H9 (cell line): ENCODE measurements around the gene CD151. TPM values are rescaled to one million over a fixed set of nuclear protein-coding genes. Genes with fewer than 3 reads are reported as not detected.

Source experiments
- DNase-seq: peaks from one replicate; pipeline ENCODE4 v3.0.0-alpha.2; 2017
- H2AFZ ChIP-seq: one replicate; pipeline ENCODE4 v1.6.1; 2013; ENCODE audit warnings: mild to moderate bottlenecking, low read length, control low read depth, moderate library complexity
- H2AK5ac ChIP-seq: 2 replicates; pipeline ENCODE4 v1.6.1; 2013; ENCODE audit warnings: low read length, control low read depth, mixed read lengths; ENCODE audit not compliant: insufficient read length
- H2BK120ac ChIP-seq: one replicate; pipeline ENCODE4 v1.6.1; 2013; ENCODE audit warnings: low read depth, mild to moderate bottlenecking, low read length, control low read depth, inconsistent platforms; ENCODE audit not compliant: poor library complexity, severe bottlenecking
- H2BK12ac ChIP-seq: 2 replicates; pipeline ENCODE4 v1.6.1; 2013; ENCODE audit warnings: low read length, control low read depth, mixed read lengths, low read depth; ENCODE audit not compliant: insufficient read length
- H2BK15ac ChIP-seq: 2 replicates; pipeline ENCODE4 v1.6.1; 2013; ENCODE audit warnings: low read depth, low read length, control low read depth
- H2BK20ac ChIP-seq: one replicate; pipeline ENCODE4 v1.6.1; 2013; ENCODE audit warnings: low read depth, mild to moderate bottlenecking, low read length, control low read depth, inconsistent platforms; ENCODE audit not compliant: poor library complexity, severe bottlenecking
- H2BK5ac ChIP-seq: 2 replicates; pipeline ENCODE4 v1.6.1; 2013; ENCODE audit warnings: low read length, control low read depth, mixed read lengths; ENCODE audit not compliant: insufficient read length
- H3K14ac ChIP-seq: 2 replicates; pipeline ENCODE4 v1.6.1; 2013; ENCODE audit warnings: low read length, control low read depth; ENCODE audit not compliant: insufficient read depth
- H3K18ac ChIP-seq: 2 replicates; pipeline ENCODE4 v1.6.1; 2013; ENCODE audit warnings: low read depth, mild to moderate bottlenecking, mixed read lengths, low read length, control low read depth; ENCODE audit not compliant: insufficient read length
- H3K23ac ChIP-seq: 2 replicates; pipeline ENCODE4 v1.6.1; 2013; ENCODE audit warnings: low read length, control low read depth, mixed read lengths, low read depth; ENCODE audit not compliant: insufficient read length
- H3K23me2 ChIP-seq: 2 replicates; pipeline ENCODE4 v1.6.1; 2013; ENCODE audit warnings: low read depth, mild to moderate bottlenecking, mixed read lengths, low read length, control low read depth; ENCODE audit not compliant: insufficient read length, poor library complexity, severe bottlenecking
- H3K27ac ChIP-seq: 2 replicates; pipeline ENCODE4 v1.5.1; 2013; ENCODE audit warnings: low read length, control low read depth, mixed read lengths, low read depth; ENCODE audit not compliant: insufficient read length
- H3K27me3 ChIP-seq: 2 replicates; pipeline ENCODE4 v1.6.1; 2013; ENCODE audit warnings: low read length, control low read depth, inconsistent platforms; ENCODE audit not compliant: insufficient read depth
- H3K4ac ChIP-seq: 2 replicates; pipeline ENCODE4 v1.6.1; 2013; ENCODE audit warnings: low read depth, mild to moderate bottlenecking, control low read depth, inconsistent platforms, low read length, moderate library complexity
- H3K4me1 ChIP-seq: 2 replicates; pipeline ENCODE4 v1.6.1; 2013; ENCODE audit warnings: low read length, control low read depth, inconsistent platforms; ENCODE audit not compliant: insufficient read depth
- H3K4me2 ChIP-seq: 2 replicates; pipeline ENCODE4 v1.6.1; 2013; ENCODE audit warnings: low read length, control low read depth, mixed read lengths; ENCODE audit not compliant: insufficient read length, insufficient read depth
- H3K56ac ChIP-seq: 2 replicates; pipeline ENCODE4 v1.6.1; 2013; ENCODE audit warnings: low read depth, mild to moderate bottlenecking, mixed read lengths, low read length, control low read depth; ENCODE audit not compliant: insufficient read length
- H3K79me1 ChIP-seq: 2 replicates; pipeline ENCODE4 v1.6.1; 2013; ENCODE audit warnings: low read depth, mild to moderate bottlenecking, moderate library complexity, low read length, control low read depth, inconsistent platforms; ENCODE audit not compliant: insufficient read depth, poor library complexity, severe bottlenecking
- H3K79me2 ChIP-seq: 2 replicates; pipeline ENCODE4 v1.6.1; 2013; ENCODE audit warnings: low read length, control low read depth, inconsistent platforms; ENCODE audit not compliant: insufficient read depth
- H3K9ac ChIP-seq: 2 replicates; pipeline ENCODE4 v1.6.1; 2013; ENCODE audit warnings: low read length, control low read depth, mixed read lengths; ENCODE audit not compliant: insufficient read length; ENCODE audit errors: extremely low read depth
- H3K9me3 ChIP-seq: one replicate; pipeline ENCODE4 v1.6.1; 2013; ENCODE audit warnings: low read depth, low read length, inconsistent platforms; ENCODE audit not compliant: control insufficient read depth
- H3T11ph ChIP-seq: one replicate; pipeline ENCODE4 v1.6.1; 2013; ENCODE audit warnings: mild to moderate bottlenecking, low read length, control low read depth, inconsistent platforms
- H4K20me1 ChIP-seq: one replicate; pipeline ENCODE4 v1.6.1; 2013; ENCODE audit not compliant: control insufficient read depth, insufficient read length, insufficient read depth
- H4K5ac ChIP-seq: 2 replicates; pipeline ENCODE4 v1.6.1; 2013; ENCODE audit warnings: low read depth, mild to moderate bottlenecking, mixed read lengths, low read length, control low read depth; ENCODE audit not compliant: insufficient read length
- H4K8ac ChIP-seq: replicated peaks from 2 replicates; pipeline ENCODE4 v1.6.1; 2013; ENCODE audit warnings: low read length, control low read depth, mixed read lengths, low read depth; ENCODE audit not compliant: insufficient read length
- H4K91ac ChIP-seq: 2 replicates; pipeline ENCODE4 v1.6.1; 2013; ENCODE audit warnings: low read depth, mild to moderate bottlenecking, moderate library complexity, mixed read lengths, low read length, control low read depth; ENCODE audit not compliant: insufficient read length
- H3K27ac Mint-ChIP-seq, 3 experiments: 2 replicates in 2 of 3; 3 replicates in 1 of 3; pipeline ENCODE4 v1.8.0; 2020 to 2021; ENCODE audit warnings: mixed read lengths in 3 of 3, mild to moderate bottlenecking in 1 of 3, moderate library complexity in 1 of 3
- H3K27me3 Mint-ChIP-seq: 2 replicates; pipeline ENCODE4 v1.8.0; 2021; ENCODE audit warnings: low read depth, mild to moderate bottlenecking, moderate library complexity, mixed read lengths
- H3K36me3 Mint-ChIP-seq, 3 experiments: 2 replicates in 2 of 3; 3 replicates in 1 of 3; pipeline ENCODE4 v1.8.0; 2020 to 2021; ENCODE audit warnings: low read depth in 3 of 3, mixed read lengths in 3 of 3; ENCODE audit not compliant: insufficient read depth in 1 of 3
- H3K4me1 Mint-ChIP-seq, 2 experiments: 2 replicates each; pipeline ENCODE4 v1.8.0; 2020; ENCODE audit warnings: mixed read lengths in 2 of 2
- H3K4me3 Mint-ChIP-seq, 2 experiments: 2 replicates in 1 of 2; 3 replicates in 1 of 2; pipeline ENCODE4 v1.8.0; 2020 to 2021; ENCODE audit warnings: mild to moderate bottlenecking in 2 of 2, mixed read lengths in 2 of 2, moderate library complexity in 1 of 2
- H3K9me3 Mint-ChIP-seq, 2 experiments: 2 replicates in 1 of 2; 3 replicates in 1 of 2; pipeline ENCODE4 v1.8.0; 2020; ENCODE audit warnings: mild to moderate bottlenecking in 2 of 2, mixed read lengths in 2 of 2, moderate library complexity in 1 of 2
- WGBS: extraction: QIAGEN DNeasy Blood & Tissue Kit; methylation state at CpG from one replicate; pipeline ENCODE4 v1.1.7; 2013; ENCODE audit warnings: missing lambda C conversion rate, low lambda C conversion rate, mixed read lengths; ENCODE audit not compliant: insufficient read length; ENCODE audit errors: extremely low coverage; 5-methylcytosine and 5-hydroxymethylcytosine counted together
- total RNA-seq: library from RNA; stranded (reverse); gene quantifications from 2 replicates; pipeline ENCODE4 v1.2.1, GENCODE V29; 2021
- TF ChIP-seq, protein P1 (sequence below): fragments of 200-600 bp; sonication (generic); conservative IDR thresholded peaks from 3 replicates; pipeline ENCODE4 v1.8.0; 2021; ENCODE audit warnings: antibody characterized with exemption, mild to moderate bottlenecking

The CD151 gene
- total RNA-seq, 1 experiment from 2014 or later = 138 TPM

GRCh38 chr11:854601-855329 is 22.0 kb downstream of the CD151 start:
- Histone ChIP-seq H3K9me3 (no peaks in the 10 kb centered on the region), H3K56ac (no peak overlapping the region), H2BK120ac (no peak overlapping the region), H2BK15ac (no peak overlapping the region), H3K4me2 (no peak overlapping the region), H3K79me1 (no peaks in the 10 kb centered on the region), H4K5ac (no peak overlapping the region), H3K4ac (no peak overlapping the region), H2BK12ac (no peak overlapping the region), H3K9ac (no peak overlapping the region), H3K4me1 (no peaks in the 10 kb centered on the region), H2AK5ac (no peak overlapping the region), H3K23ac (no peak overlapping the region), H3K27me3 (no peaks in the 10 kb centered on the region), H3K18ac (no peak overlapping the region), H2AFZ (no peak overlapping the region), H3K14ac (no peak overlapping the region; the same call in 1 of the 2 replicates), H3T11ph (no peak overlapping the region), H2BK20ac (no peak overlapping the region), H3K23me2 (peaks cover 9% of the 10 kb centered on the region), H2BK5ac (no peak overlapping the region), H3K27ac (no peak overlapping the region), H4K20me1 (no peaks in the 10 kb centered on the region), H4K8ac (no peak overlapping the region), H3K79me2 (no peaks in the 10 kb centered on the region), H4K91ac (no peak overlapping the region)
- no peak for DNase-seq
- WGBS = no CpG with 5 or more reads among the region's 20 CpGs
- Mint-ChIP-seq H3K4me1 (peaks cover 8 to 57% of the 10 kb centered on the region in 2 experiments), H3K27ac (no peak overlapping the region), H3K27me3 (peaks cover 10% of the 10 kb centered on the region), H3K4me3 (no peak overlapping the region), H3K9me3 (no peaks in the 10 kb centered on the region), H3K36me3 (peaks cover 0 to 13% (median 0%) of the 10 kb centered on the region in 3 experiments; a peak in 3 of 7 replicates)
- TF ChIP-seq, protein P1, sequence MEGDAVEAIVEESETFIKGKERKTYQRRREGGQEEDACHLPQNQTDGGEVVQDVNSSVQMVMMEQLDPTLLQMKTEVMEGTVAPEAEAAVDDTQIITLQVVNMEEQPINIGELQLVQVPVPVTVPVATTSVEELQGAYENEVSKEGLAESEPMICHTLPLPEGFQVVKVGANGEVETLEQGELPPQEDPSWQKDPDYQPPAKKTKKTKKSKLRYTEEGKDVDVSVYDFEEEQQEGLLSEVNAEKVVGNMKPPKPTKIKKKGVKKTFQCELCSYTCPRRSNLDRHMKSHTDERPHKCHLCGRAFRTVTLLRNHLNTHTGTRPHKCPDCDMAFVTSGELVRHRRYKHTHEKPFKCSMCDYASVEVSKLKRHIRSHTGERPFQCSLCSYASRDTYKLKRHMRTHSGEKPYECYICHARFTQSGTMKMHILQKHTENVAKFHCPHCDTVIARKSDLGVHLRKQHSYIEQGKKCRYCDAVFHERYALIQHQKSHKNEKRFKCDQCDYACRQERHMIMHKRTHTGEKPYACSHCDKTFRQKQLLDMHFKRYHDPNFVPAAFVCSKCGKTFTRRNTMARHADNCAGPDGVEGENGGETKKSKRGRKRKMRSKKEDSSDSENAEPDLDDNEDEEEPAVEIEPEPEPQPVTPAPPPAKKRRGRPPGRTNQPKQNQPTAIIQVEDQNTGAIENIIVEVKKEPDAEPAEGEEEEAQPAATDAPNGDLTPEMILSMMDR = no peak
